Ovary (tissue), 9 donors: ENCODE data around the gene NTN5. TPM values are rescaled to one million over a fixed set of nuclear protein-coding genes. Genes with fewer than 3 reads are reported as not detected.
A peak's percentile ranks its signal among the peaks of the same experiment; 100 is the strongest.

ENCODE experiments used
- DNase-seq, 5 donors: peaks; one replicate each; pipeline ENCODE4 v3.0.0-alpha.2; 2019 to 2020
- H3K27ac ChIP-seq, 2 donors: fragments of 200-600 bp; one replicate each; pipeline versions ENCODE4 v1.5.1 to v1.8.0; 2019 to 2022
- H3K27me3 ChIP-seq: fragments of 200-600 bp; one replicate; pipeline ENCODE4 v1.8.0; 2022
- H3K36me3 ChIP-seq: fragments of 200-600 bp; sonication (generic); one replicate; pipeline ENCODE4 v1.5.1; 2019
- H3K4me1 ChIP-seq: one replicate; pipeline ENCODE4 v1.8.1; 2013; ENCODE audit warnings: mild to moderate bottlenecking, moderate library complexity; ENCODE audit not compliant: insufficient read depth
- H3K4me3 ChIP-seq: fragments of 200-600 bp; sonication (generic); one replicate; pipeline ENCODE4 v1.5.1; 2017
- H3K9me3 ChIP-seq, 2 donors: fragments of 200-600 bp in 1 of 2; sonication (generic) in 1 of 2; one replicate each; pipeline versions ENCODE4 v1.5.1 to v1.8.1; 2013 to 2019; ENCODE audit warnings: mild to moderate bottlenecking in 1 of 2, moderate library complexity in 1 of 2
- CTCF ChIP-seq, 3 donors: fragments of 450-650 bp in 2 of 3; fragments of 200-600 bp in 1 of 3; IDR thresholded peaks; one replicate each; pipeline versions ENCODE4 v1.5.1 to v1.8.0; 2016 to 2022; ENCODE audit warnings: antibody characterized with exemption in 3 of 3, mild to moderate bottlenecking in 1 of 3
- EP300 ChIP-seq: sonication (generic); formaldehyde crosslinking; IDR thresholded peaks from one replicate; pipeline ENCODE4 v1.6.1; 2017; ENCODE audit warnings: antibody characterized with exemption
- POLR2A ChIP-seq: fragments of 450-650 bp; IDR thresholded peaks from one replicate; pipeline ENCODE4 v1.6.1; 2017; ENCODE audit warnings: antibody characterized with exemption, mild to moderate bottlenecking, moderate library complexity
- WGBS, 3 donors: extraction: QIAGEN DNeasy Blood & Tissue Kit in 1 of 3; methylation state at CpG; one replicate each; pipeline versions ENCODE4 v1.1.5 to v1.1.7; 2013 to 2017; 5-methylcytosine and 5-hydroxymethylcytosine counted together
- intact Hi-C, 4 donors: fragments of 100-400 bp; cut with DNase I; formaldehyde crosslinking; loops; one replicate each; pipeline versions ENCODE4 v1.11.0 to v1.15.1; 2022 to 2023
- polyA plus RNA-seq, 2 donors: library from polyadenylated mRNA; stranded (reverse); fragments of 200-250 nt in 1 of 2; fragments of 350-450 nt in 1 of 2; fragmentation: Illumina TruSeq in 1 of 2; extraction: RNeasy Lipid Tissue Mini Kit (QIAGEN cat#74804) in 1 of 2; gene quantifications; one replicate each; pipeline ENCODE4 v1.2.3, GENCODE V29; 2013 to 2014
- total RNA-seq, 7 donors: library from RNA; depleted of rRNA in 2 of 7; stranded (reverse); fragments of >200 nt in 2 of 7; fragmentation: NEBNext Ultra II Directional in 3 of 7; extraction: Animal tissue kit (Norgen Biotek cat#: 25700) in 3 of 7; gene quantifications; one replicate each; pipeline versions ENCODE4 v1.1.0 to v1.2.4, GENCODE V29; 2016 to 2023
- donor health status: DM: no; HTN: no; CAD: no; lungs with moderate emphysema.
- donor health status: DM: no; HTN: no; CAD: no.
- donor health status: Bipolar disorder and iron deficiency.
- donor health status: DM: yes; HTN: yes; CAD: no.
- donor health status: DM: no; HTN: no; CAD: no.
- donor health status: DM: yes; HTN: yes; CAD: no.

NTN5 gene
- total and polyA plus RNA-seq, 9 donors = 0.23 to 3.8 (median 2.0) TPM

GRCh38 chr19:48638831-48639381 is 33.9 kb downstream of the NTN5 start:
- Histone ChIP-seq H3K27ac (peak overlapping the region; percentile 89 to 93), H3K4me1 (peaks cover 7% of the 10 kb centered on the region), H3K4me3 (no peak overlapping the region), H3K27me3 (no peaks in the 10 kb centered on the region), H3K9me3 (no peaks in the 10 kb centered on the region), H3K36me3 (no peaks in the 10 kb centered on the region)
- WGBS, 3 donors = 71 to 73% (median 71%) methylated on average over 16 of the region's 16 CpGs
- peak in 4 of 5 donors; percentile 57 to 77 (median 70) for DNase-seq
- TF ChIP-seq POLR2A (no peak), EP300 (no peak), CTCF (IDR thresholded peaks at IDR 0.05) (no peak)
- intact Hi-C loops = no loop called here

- WGBS, 3 donors = 7% methylated on average over 29 of the region's 29 CpGs
- intact Hi-C loops = no loop called here
- TF ChIP-seq POLR2A = peak; percentile 61
- peak in 2 of 3 donors; percentile 15 to 23 for TF ChIP-seq CTCF (IDR thresholded peaks at IDR 0.05)
- no peak for TF ChIP-seq EP300
- H3K36me3 ChIP-seq = no peaks in the 10 kb centered on the region
- no peaks in the 10 kb centered on the region for H3K9me3 ChIP-seq
- peak; percentile 87 to 92 (median 88) for DNase-seq
- peak overlapping the region; percentile 51 for H3K4me3 ChIP-seq
- peaks cover 10% of the 10 kb centered on the region for H3K4me1 ChIP-seq
- H3K27me3 ChIP-seq = no peaks in the 10 kb centered on the region
- peak overlapping the region; percentile 89 to 93 for H3K27ac ChIP-seq
Observed at GRCh38 chr19:48637948-48638830, 34.6 kb downstream of the NTN5 start.

- Histone ChIP-seq H3K4me3 (peak overlapping the region; percentile 60), H3K9me3 (no peaks in the 10 kb centered on the region), H3K4me1 (peaks cover 13% of the 10 kb centered on the region), H3K36me3 (no peaks in the 10 kb centered on the region), H3K27ac (peak overlapping the region; percentile 89 to 93), H3K27me3 (no peaks in the 10 kb centered on the region)
- intact Hi-C loops = no loop called here
- DNase-seq = peak; percentile 99 to 100 (median 100)
- WGBS, 3 donors = 0 to 1% (median 1%) methylated on average over 38 of the region's 38 CpGs
- TF ChIP-seq POLR2A (peak; percentile 6), EP300 (peak; percentile 63), CTCF (IDR thresholded peaks at IDR 0.05) (no peak)
Observed at GRCh38 chr19:48637449-48637947, 35.3 kb downstream of the NTN5 start.

- Histone ChIP-seq H3K9me3 (no peaks in the 10 kb centered on the region), H3K27ac (peak within 1 kb of the TSS; percentile 89 to 93), H3K4me1 (peaks cover 13% of the 10 kb centered on the region), H3K36me3 (no peaks in the 10 kb centered on the region), H3K27me3 (no peaks in the 10 kb centered on the region), H3K4me3 (peak within 1 kb of the TSS; percentile 60)
- TF ChIP-seq CTCF (IDR thresholded peaks at IDR 0.05) (peak in 1 of 3 donors; percentile 30), POLR2A (peak; percentile 42), EP300 (no peak)
- intact Hi-C loops = no loop called here
- peak in 3 of 5 donors; percentile 74 to 77 (median 76) for DNase-seq
- 0 to 2% (median 0%) methylated on average over 30 to 40 of the region's 40 CpGs for WGBS, 3 donors
Observed at GRCh38 chr19:48636859-48637448, 35.9 kb downstream of the NTN5 start, which contains the start of gene DBP. DBP (minus strand) TSS chr19:48637379; CDS start chr19:48636994, 385 bp downstream.
